Neural progenitor cell (in vitro differentiated cells): Measurements from ENCODE around the gene SHFL. TPM values are rescaled to one million over a fixed set of nuclear protein-coding genes. Genes with fewer than 3 reads are reported as not detected.

ENCODE experiments used
- DNase-seq: peaks from one replicate; pipeline ENCODE4 v3.0.0-alpha.2; 2016; ENCODE audit warnings: low spot score
- H2AFZ ChIP-seq: fragments of 200-600 bp; sonication (generic); replicated peaks from 2 replicates; pipeline ENCODE4 v1.6.1; 2016; ENCODE audit warnings: antibody characterized with exemption
- H3F3A ChIP-seq: fragments of 200-600 bp; sonication (generic); 2 replicates; pipeline ENCODE4 v1.6.1; 2016; ENCODE audit warnings: antibody characterized with exemption, low read depth
- H3K27ac ChIP-seq: fragments of 200-600 bp; sonication (generic); 2 replicates; pipeline ENCODE4 v1.5.1; 2016; ENCODE audit warnings: mild to moderate bottlenecking
- H3K27me3 ChIP-seq: fragments of 200-600 bp; sonication (generic); 2 replicates; pipeline ENCODE4 v1.6.1; 2016; ENCODE audit warnings: mild to moderate bottlenecking, moderate library complexity
- H3K36me3 ChIP-seq: fragments of 200-600 bp; sonication (generic); 2 replicates; pipeline ENCODE4 v1.5.1; 2016
- H3K4me1 ChIP-seq: fragments of 200-600 bp; sonication (generic); 2 replicates; pipeline ENCODE4 v1.6.1; 2016; ENCODE audit warnings: mixed run types
- H3K4me2 ChIP-seq: fragments of 200-600 bp; sonication (generic); 2 replicates; pipeline ENCODE4 v1.6.1; 2016
- H3K4me3 ChIP-seq: fragments of 200-600 bp; sonication (generic); 2 replicates; pipeline ENCODE4 v1.5.1; 2016
- H3K79me2 ChIP-seq: fragments of 200-600 bp; sonication (generic); 2 replicates; pipeline ENCODE4 v1.6.1; 2016; ENCODE audit warnings: low read depth
- H3K9ac ChIP-seq: fragments of 200-600 bp; sonication (generic); 2 replicates; pipeline ENCODE4 v1.6.1; 2016
- H3K9me3 ChIP-seq: fragments of 200-600 bp; sonication (generic); 2 replicates; pipeline ENCODE4 v1.5.1; 2016; ENCODE audit warnings: low read depth
- H4K20me1 ChIP-seq: fragments of 200-600 bp; sonication (generic); 2 replicates; pipeline ENCODE4 v1.6.1; 2016; ENCODE audit warnings: low read depth
- H3K27ac Mint-ChIP-seq: 3 replicates; pipeline ENCODE4 v1.8.0; 2021; ENCODE audit warnings: mixed read lengths
- H3K27me3 Mint-ChIP-seq: 2 replicates; pipeline ENCODE4 v1.8.0; 2022; ENCODE audit warnings: low read depth, mild to moderate bottlenecking, inconsistent platforms, moderate library complexity, mixed read lengths; ENCODE audit not compliant: insufficient read depth
- H3K36me3 Mint-ChIP-seq: 3 replicates; pipeline ENCODE4 v1.8.0; 2021; ENCODE audit warnings: mixed read lengths
- H3K4me1 Mint-ChIP-seq: 3 replicates; pipeline ENCODE4 v1.8.0; 2021; ENCODE audit warnings: mixed read lengths
- H3K4me3 Mint-ChIP-seq: 3 replicates; pipeline ENCODE4 v1.8.0; 2021; ENCODE audit warnings: mild to moderate bottlenecking, moderate library complexity, mixed read lengths
- H3K9me3 Mint-ChIP-seq: 3 replicates; pipeline ENCODE4 v1.8.0; 2020; ENCODE audit warnings: mixed read lengths
- EZH2 ChIP-seq: fragments of 200-600 bp; sonication (generic); IDR thresholded peaks from 2 replicates; pipeline ENCODE4 v1.6.1; 2017; ENCODE audit warnings: antibody characterized with exemption, mild to moderate bottlenecking, moderate library complexity
- EZH2phosphoT487 ChIP-seq: fragments of 200-600 bp; sonication (generic); IDR thresholded peaks from 2 replicates; pipeline ENCODE4 v1.6.1; 2017; ENCODE audit warnings: antibody characterized with exemption
- microRNA-seq: library from miRNA; unstranded; fragments of <30 nt; microRNA quantifications from one replicate; pipeline ENCODE4, GENCODE V29; 2016
- small RNA-seq: library from RNA; depleted of rRNA; stranded (forward); fragments of <200 nt; gene quantifications from one replicate; pipeline ENCODE3, GENCODE V24; 2015
- total RNA-seq: library from RNA; depleted of rRNA; stranded (reverse); fragments of >200 nt; gene quantifications from 2 replicates; pipeline ENCODE4 v1.2.3, GENCODE V29; 2015; ENCODE audit warnings: low replicate concordance
- TF ChIP-seq, protein P1 (sequence below): fragments of 200-600 bp; sonication (generic); IDR thresholded peaks from 2 replicates; pipeline ENCODE4 v1.5.1; 2017; ENCODE audit warnings: antibody characterized with exemption, mild to moderate bottlenecking

The SHFL gene
- total RNA-seq, 1 donor from 2014 or later, result 0.15 TPM

DNA sequence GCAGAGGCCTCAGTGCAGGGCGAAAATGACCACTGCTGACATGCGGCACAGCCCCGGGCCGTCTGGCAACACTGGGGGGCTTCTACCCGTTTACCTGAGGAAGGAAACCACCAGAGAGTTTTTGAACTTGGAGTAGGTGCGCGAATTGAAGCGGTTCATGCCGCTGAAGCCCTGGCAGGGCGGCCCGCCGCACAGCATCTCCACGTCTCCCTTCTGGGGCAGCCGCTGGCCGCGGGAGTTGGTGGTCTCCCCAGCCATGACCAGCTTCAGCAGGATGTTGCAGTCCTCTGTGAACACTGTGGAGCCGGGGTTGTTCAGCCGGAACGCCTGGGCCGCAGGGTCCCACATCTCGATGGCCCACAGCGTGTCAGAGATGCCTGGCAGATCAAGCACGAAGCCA, 53.8 kb downstream of the SHFL start:
- no peak for DNase-seq
- peaks cover 6% of the 10 kb centered on the region for H3K27me3 Mint-ChIP-seq
- Histone ChIP-seq H3K4me3 (no peak overlapping the region), H3K36me3 (no peaks in the 10 kb centered on the region), H2AFZ (no peak overlapping the region), H3K9me3 (no peaks in the 10 kb centered on the region), H3K27me3 (no peaks in the 10 kb centered on the region), H3K27ac (no peak overlapping the region), H3K79me2 (no peaks in the 10 kb centered on the region), H3K4me2 (no peak overlapping the region), H3K9ac (no peak overlapping the region), H4K20me1 (no peaks in the 10 kb centered on the region), H3F3A (no peaks in the 10 kb centered on the region), H3K4me1 (no peaks in the 10 kb centered on the region)
- H3K4me3 Mint-ChIP-seq, result no peak overlapping the region
- peaks cover 16% of the 10 kb centered on the region for H3K36me3 Mint-ChIP-seq
- no peaks in the 10 kb centered on the region for H3K9me3 Mint-ChIP-seq
- TF ChIP-seq, protein P1, sequence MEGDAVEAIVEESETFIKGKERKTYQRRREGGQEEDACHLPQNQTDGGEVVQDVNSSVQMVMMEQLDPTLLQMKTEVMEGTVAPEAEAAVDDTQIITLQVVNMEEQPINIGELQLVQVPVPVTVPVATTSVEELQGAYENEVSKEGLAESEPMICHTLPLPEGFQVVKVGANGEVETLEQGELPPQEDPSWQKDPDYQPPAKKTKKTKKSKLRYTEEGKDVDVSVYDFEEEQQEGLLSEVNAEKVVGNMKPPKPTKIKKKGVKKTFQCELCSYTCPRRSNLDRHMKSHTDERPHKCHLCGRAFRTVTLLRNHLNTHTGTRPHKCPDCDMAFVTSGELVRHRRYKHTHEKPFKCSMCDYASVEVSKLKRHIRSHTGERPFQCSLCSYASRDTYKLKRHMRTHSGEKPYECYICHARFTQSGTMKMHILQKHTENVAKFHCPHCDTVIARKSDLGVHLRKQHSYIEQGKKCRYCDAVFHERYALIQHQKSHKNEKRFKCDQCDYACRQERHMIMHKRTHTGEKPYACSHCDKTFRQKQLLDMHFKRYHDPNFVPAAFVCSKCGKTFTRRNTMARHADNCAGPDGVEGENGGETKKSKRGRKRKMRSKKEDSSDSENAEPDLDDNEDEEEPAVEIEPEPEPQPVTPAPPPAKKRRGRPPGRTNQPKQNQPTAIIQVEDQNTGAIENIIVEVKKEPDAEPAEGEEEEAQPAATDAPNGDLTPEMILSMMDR, result no peak
- TF ChIP-seq EZH2 (no peak), EZH2phosphoT487 (no peak)
- H3K4me1 Mint-ChIP-seq, result no peaks in the 10 kb centered on the region
- H3K27ac Mint-ChIP-seq, result no peak overlapping the region

DNA sequence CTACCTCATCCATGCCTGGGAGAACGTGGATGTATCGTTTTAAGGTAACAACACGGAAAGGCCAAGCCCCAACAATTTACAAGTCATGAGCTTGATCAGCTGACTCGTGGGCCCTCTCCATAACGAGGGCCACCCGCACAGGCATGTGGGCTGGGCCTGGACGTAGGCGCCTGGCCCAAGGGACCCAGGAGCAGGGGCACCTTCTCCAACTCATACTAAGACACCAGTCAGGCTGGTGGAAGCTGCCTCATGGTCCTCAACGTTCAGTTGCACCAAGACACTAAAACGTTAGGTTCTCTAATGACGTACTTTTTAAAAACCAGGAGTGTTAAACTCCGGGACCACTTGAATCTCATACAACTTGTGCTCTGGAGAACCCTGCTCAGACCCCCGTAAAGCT, 55.4 kb downstream of the SHFL start:
- Histone ChIP-seq H3K4me1 (no peaks in the 10 kb centered on the region), H3F3A (no peaks in the 10 kb centered on the region), H3K27ac (no peak overlapping the region), H4K20me1 (no peaks in the 10 kb centered on the region), H3K9ac (no peak overlapping the region), H2AFZ (no peak overlapping the region), H3K36me3 (no peaks in the 10 kb centered on the region), H3K27me3 (no peaks in the 10 kb centered on the region), H3K9me3 (no peaks in the 10 kb centered on the region), H3K79me2 (no peaks in the 10 kb centered on the region), H3K4me2 (no peak overlapping the region), H3K4me3 (no peak overlapping the region)
- no peaks in the 10 kb centered on the region for H3K4me1 Mint-ChIP-seq
- no peaks in the 10 kb centered on the region for H3K9me3 Mint-ChIP-seq
- TF ChIP-seq, protein P1, result no peak
- TF ChIP-seq EZH2 (no peak), EZH2phosphoT487 (no peak)
- H3K36me3 Mint-ChIP-seq, result peaks cover 22% of the 10 kb centered on the region
- H3K27ac Mint-ChIP-seq, result no peak overlapping the region
- H3K27me3 Mint-ChIP-seq, result peaks cover 6% of the 10 kb centered on the region
- no peak overlapping the region for H3K4me3 Mint-ChIP-seq
- no peak for DNase-seq

DNA sequence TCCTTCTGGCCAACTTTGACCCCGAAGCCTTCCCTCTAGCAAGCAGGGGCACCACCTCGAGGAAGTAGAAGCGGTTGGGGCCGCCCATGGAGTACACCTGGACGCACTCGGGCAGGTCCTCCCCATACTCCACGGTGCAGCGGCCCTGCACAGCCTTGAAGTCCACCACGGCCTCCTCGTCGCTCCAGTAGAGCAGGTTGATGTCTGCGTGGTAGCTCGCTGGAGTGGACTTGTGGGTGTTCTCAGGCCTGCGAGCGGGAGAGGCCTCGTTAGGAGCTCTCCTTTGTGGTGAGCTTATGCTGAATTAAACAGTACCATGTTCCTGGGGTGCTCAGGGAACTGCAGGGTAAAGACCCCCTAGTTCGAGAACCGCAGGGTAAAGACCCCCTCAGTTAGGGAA, 55.9 kb downstream of the SHFL start:
- Mint-ChIP-seq H3K4me1 (no peaks in the 10 kb centered on the region), H3K27me3 (peaks cover 6% of the 10 kb centered on the region), H3K4me3 (no peak overlapping the region), H3K36me3 (peaks cover 24% of the 10 kb centered on the region), H3K9me3 (no peaks in the 10 kb centered on the region), H3K27ac (no peak overlapping the region)
- Histone ChIP-seq H3K9ac (no peak overlapping the region), H3K27ac (no peak overlapping the region), H3K4me2 (no peak overlapping the region), H3K27me3 (no peaks in the 10 kb centered on the region), H3K9me3 (no peaks in the 10 kb centered on the region), H2AFZ (no peak overlapping the region), H3K4me1 (no peaks in the 10 kb centered on the region), H3K79me2 (no peaks in the 10 kb centered on the region), H4K20me1 (no peaks in the 10 kb centered on the region), H3F3A (no peaks in the 10 kb centered on the region), H3K4me3 (no peak overlapping the region), H3K36me3 (no peaks in the 10 kb centered on the region)
- TF ChIP-seq, protein P1, result no peak
- no peak for TF ChIP-seq EZH2
- no peak for TF ChIP-seq EZH2phosphoT487
- no peak for DNase-seq

Small RNA genes within 50 kb of the gene (microRNA-seq; reads per million reads assigned to microRNA genes)
- not detected for gene MIR5589

Small RNA genes within 50 kb of the gene (small RNA-seq; reads per million reads assigned to genes)
- gene MIR5589 (not detected), gene SNORD105 (39.4 reads per million, percentile 97 among the genes with 10 or more reads in this experiment), gene SNORD105B (10,233 reads per million, percentile 100 among the genes with 10 or more reads in this experiment)

Other genes starting within 250 kb of the SHFL start
- gene OLFM2, start 149.8 kb upstream of the SHFL start, total RNA-seq, result 11.4 and 26.4 TPM in 2 replicates
- gene COL5A3, start 75.8 kb upstream of the SHFL start, total RNA-seq, result 0.15 TPM in 1 of 2 replicates, not detected in the other
- not detected in 2 replicates for gene RDH8, start 72.8 kb upstream of the SHFL start, total RNA-seq
- 0.09 TPM in 1 of 2 replicates, not detected in the other for gene ANGPTL6, start 16.4 kb downstream of the SHFL start, total RNA-seq
- gene PPAN, start 20.0 kb downstream of the SHFL start, total RNA-seq, result 6.6 and 23.3 TPM in 2 replicates
- 2.2 TPM in 1 of 2 replicates, not detected in the other for gene P2RY11, start 25.4 kb downstream of the SHFL start, total RNA-seq
- 170 and 215 TPM in 2 replicates for gene EIF3G, start 33.6 kb downstream of the SHFL start, total RNA-seq
- gene DNMT1, start 108.6 kb downstream of the SHFL start, total RNA-seq, result 203 and 204 TPM in 2 replicates
- gene S1PR2, start 145.0 kb downstream of the SHFL start, total RNA-seq, result 8.5 and 18.8 TPM in 2 replicates
- 22.5 and 57.4 TPM in 2 replicates for gene MRPL4, start 165.9 kb downstream of the SHFL start, total RNA-seq
- 0.40 and 0.80 TPM in 2 replicates for gene ICAM1, start 184.8 kb downstream of the SHFL start, total RNA-seq
- gene ICAM4, start 200.6 kb downstream of the SHFL start, total RNA-seq, result 0.15 TPM in 1 of 2 replicates, not detected in the other
- gene ICAM5, start 203.6 kb downstream of the SHFL start, total RNA-seq, result 0.46 TPM in 1 of 2 replicates, not detected in the other
- 2.4 and 4.6 TPM in 2 replicates for gene ZGLP1, start 223.5 kb downstream of the SHFL start, total RNA-seq
- gene FDX2, start 229.7 kb downstream of the SHFL start, total RNA-seq, result 7.4 and 11.4 TPM in 2 replicates
- 5.4 and 24.3 TPM in 2 replicates for gene RAVER1, start 247.2 kb downstream of the SHFL start, total RNA-seq